GM21526 (cell line): ENCODE measurements around the gene RNF223.
"Not testable (repeated sequence)": the region's sequence is repeated elsewhere in the genome, so short reads cannot be mapped to it uniquely, and the experiment has no call there.

ENCODE experiments used
- ATAC-seq: cut with Tn5 transposase; IDR thresholded peaks from one replicate; pipeline ENCODE4 v1.9.1; 2021; ENCODE audit warnings: moderate library complexity; ENCODE audit not compliant: unreplicated experiment, low FRiP score

Gene RNF223

DNA sequence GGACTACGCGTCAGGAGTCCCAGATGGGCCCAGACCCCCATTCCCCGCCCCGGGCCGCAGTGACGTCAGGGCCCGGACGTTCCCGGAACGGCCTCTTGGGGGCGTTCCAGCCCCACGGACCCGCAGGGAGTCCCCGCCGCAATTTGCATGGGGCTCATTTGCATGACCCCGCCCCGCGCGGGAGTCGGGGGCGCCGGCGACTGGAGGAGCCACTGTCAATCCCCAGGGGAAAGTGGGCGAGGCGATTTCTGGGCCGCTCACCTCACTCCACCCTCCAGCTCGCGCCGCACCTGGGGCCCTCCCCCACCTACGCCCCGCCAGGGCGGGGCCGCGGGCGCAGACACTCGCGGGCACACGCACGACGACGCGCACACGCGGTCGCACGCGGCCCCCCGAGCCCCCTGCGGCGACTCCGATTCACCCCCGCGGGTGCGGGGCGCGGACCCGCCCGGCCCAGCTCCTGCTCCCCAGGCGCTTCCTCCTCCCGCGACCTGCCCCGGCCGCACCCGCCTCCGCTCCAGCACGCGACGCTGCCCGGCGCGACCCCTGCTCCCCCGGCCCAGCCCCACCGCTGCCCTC is 41.0 kb downstream of the RNF223 start:
- peak; percentile 73 for ATAC-seq

DNA sequence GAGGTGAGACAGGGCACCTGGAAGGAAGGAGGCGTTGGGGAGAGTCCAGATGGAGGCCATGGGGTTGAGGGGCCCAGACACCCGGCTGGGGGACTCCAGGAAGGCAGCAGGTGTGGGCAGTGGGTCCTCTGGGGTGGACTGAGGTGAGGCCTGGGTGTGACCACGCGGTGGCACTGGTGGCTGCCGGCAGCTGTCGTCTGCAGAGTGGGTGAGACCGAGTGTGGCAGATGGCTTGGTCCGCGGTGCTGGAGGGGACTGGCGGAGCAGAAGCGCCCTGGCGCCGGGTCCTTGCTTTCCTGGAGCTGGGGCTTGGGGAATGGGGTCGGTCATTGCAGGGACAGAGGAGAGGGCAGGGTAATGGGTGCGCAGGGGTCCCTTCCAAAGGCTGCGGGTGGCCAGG is 41.7 kb downstream of the RNF223 start:
- no peak for ATAC-seq

DNA sequence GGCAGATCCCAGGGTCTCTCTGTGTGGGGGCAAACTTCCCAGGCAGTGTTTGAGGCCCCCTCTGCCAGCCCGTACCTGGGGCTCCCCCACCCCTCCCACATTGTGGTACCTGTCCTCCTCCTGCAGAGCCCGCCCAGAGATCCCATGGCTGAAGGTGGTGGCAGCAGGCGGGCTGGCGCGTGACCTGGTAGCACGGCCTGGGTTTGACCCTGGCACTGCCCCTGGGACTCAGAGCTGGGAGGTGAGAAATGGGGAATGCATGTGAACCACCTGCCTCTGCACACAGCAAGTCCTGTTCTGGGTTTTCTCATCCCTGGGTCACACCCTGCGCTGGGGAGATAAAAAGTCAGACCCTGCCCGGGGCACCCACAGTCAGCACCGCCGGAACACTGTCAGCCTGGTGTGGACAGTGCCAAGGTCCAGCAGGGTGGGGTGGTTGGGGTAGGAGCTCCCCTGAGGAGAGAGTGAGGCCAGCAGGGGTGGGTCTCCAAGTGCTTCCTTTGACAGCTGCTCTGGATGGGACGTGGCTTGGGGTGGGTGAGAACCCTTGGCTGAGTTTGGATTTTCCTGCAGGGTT is 42.4 kb downstream of the RNF223 start:
- no peak for ATAC-seq

DNA sequence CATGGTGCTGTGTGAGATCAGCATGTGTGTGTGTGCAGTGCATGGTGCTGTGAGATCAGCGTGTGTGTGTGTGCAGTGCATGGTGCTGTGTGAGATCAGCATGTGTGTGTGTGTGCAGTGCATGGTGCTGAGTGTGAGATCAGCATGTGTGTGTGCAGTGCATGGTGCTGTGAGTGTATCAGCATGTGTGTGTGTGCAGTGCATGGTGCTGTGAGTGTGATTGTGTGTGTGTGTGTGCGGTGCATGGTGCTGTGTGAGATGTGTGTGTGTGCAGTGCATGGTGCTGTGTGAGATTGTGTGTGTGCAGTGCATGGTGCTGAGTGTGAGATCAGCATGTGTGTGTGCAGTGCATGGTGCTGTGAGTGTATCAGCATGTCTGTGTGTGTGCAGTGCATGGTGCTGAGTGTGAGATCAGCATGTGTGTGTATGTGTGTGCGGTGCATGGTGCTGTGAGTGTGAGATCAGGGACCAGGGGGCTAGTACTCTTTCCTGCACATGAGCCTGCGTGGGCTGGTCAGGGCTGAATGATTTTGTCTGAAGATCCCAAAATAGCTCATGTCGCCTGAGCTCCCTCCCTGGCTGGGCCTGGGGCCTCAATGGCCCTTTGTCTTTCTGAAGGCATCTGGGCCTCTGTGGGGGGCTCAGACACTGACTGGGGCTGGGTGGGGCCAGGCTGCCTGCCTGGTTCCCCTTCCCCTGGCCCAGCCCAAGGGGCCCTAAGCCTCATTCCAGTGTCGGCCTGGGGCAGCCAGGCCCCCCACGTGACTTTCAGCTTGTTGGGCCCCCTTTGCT is 43.0 kb downstream of the RNF223 start:
- ATAC-seq, result not testable (repeated sequence)

DNA sequence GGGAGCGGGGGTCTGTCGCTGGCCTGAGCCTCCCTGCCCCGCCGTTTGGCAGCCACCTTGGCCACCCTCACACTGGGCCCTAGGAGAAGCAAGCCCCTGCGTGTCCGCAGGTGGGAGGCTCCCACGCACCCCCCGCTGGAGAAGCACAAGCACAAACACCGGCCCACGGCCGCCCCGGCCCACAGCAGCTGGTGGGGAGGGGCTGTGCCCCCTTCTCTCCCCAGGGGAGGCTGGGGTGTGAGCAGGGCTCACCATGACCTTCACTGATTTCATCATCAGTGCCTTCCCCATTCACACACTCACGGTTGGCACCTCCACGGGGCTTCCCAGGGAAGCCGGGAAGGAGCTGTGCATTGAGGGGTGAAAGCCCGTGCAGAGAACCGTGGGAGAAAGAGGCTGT is 46.3 kb downstream of the RNF223 start:
- ATAC-seq, result no peak

DNA sequence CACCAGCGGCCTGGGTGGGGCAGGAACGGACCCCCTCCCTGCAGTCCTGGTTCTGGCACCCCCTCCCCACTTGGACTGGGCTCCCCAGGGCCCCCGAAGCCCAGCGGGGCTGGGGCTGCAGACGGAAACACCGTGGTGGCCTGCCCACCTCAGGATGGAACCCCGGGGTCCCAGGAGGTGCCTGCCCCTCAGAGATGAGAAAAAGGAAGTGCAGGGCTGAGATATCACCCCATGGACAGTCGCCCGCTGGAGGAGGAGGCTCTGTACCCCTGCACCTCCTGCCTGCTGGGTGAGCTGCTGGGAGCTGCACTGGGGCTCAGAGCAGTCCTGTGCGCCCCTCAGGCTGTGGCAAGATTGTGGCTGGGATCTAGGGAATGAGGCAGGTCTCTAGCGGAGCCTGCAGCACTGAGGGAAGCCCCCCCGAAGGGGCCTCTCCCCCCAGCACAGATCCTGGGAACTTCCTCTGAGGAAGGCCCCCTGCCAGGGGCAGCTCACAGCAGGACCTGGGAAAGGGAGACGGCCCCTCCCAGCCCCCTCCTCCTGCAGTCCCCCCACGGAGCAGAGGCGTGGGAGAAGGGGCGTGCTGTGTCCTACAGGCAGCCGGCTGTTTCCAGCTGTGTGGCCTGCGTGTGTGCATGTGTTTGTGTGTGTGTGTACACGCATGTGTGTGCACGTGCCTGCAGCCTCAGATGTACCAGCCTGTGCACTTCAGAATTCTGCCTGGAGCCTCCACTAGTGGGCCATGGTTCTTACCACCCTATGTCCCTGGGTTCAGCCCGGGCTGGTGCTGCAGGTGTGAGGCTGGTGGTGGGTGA is 47.3 kb downstream of the RNF223 start:
- no peak for ATAC-seq

DNA sequence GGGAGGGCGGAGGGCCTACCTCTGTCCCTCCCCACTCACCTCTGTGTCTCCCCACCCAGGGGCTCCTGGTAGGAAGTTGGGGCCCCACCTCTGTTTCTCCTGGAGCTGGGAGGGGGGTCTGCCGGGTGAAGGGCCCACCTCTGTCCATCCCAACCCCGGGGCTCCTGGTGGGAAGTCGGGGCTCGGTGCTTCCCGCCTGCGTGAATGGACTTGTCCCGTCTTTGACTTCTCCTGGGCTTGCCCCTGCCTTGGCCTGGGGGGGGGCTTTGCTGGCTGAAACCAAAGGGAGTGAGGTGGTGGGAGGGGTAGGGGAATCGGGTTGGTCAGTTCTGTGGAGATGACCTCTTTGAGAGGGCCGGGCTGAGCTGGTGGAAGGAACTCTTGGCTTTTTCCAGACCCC is 48.4 kb downstream of the RNF223 start:
- ATAC-seq, result no peak

DNA sequence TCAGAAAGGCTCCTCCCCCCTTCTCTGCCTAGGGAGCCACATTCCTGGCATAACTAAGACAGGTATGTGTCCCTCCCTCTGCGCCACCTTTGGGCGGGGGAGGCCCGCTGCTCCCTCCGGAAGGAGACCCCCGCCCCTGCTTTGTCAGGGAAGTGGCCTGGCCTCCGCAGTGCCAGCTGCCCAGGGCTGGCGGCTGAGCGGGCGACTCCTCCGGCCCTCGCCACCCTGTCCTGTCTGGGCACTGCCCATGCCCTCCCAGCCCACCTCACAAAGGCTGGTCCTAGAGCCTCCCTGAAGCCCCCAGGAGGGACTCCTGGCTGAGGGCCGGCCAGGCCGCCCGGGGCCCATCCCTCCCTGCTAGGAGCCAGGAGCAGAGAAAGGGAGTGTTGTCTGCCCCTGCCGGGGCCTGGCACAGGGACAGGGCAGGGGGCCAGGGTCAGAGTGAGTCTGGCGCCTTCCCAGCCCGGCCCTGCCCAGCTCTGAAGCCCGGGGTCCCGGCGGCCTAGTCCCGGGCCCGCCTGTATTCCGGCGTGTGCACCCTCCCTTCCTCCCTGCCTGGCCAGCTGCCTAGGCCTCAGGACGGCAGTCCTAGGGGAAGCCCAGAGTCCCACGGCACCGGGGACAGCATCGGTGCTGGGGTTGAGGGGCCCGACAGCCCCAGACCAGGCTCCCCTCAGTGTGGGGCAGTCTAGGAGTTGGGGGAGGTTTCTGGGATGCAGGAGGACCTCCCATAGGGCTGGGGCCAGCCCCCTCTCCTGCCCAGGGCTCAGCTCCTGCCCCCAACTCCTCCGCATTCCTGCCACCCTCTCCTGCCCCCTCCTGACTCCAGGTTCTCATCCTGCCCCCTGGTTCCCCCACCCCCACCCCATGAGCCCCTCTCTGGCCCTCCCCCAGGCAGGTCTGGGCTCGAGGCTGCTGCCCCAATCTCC is 49.1 kb downstream of the RNF223 start:
- no peak for ATAC-seq

DNA sequence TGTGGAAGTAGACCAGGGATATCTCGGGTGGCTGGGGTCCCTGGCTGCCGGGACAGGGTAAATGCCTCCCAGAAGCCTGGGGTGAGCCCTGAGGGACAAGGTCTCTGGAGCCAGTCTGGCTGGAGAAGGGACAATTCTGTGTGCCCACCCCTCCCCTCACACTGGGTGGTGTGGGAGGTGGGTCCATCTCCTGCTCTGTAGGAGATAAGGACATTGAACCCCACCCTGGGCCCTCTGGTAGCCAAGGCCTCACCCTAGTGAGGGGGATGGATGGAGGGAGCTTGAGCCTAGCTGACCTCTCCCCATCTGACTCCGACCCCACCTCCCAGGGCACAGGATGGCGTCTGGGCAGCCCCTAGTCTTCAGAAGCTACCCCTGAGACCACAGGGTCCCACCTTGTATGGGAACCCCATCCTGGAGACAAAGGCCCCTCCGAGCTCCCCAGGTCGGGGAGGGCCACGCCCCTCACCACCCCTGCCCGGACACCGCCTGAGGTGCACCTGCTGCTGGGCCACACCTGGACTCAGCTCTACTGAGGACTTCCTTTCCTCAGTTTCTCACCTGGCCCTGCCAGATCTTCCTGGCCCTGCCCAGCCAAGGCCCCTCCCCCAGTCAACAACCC is 49.8 kb downstream of the RNF223 start:
- ATAC-seq, result no peak

DNA sequence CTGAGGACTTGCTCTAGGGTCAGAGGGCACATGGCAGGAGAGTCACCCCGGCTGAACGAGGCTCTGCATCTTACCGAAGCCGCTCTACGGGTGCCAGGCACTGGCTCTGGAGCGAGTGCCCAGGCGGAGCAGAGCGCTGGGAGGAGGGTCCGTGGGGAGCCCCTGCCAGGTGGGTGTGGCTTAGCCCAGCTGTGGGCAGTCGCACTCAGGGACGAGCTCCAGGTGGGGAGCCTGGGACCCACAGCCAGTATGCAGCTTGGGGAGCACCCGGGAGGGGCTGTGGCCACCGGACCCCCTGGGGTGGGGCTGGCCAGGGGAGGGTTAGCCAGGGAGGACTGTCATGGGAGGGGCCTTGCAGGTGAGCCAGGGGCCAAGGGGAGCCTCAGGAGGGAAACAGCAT is 50.4 kb downstream of the RNF223 start:
- no peak for ATAC-seq

DNA sequence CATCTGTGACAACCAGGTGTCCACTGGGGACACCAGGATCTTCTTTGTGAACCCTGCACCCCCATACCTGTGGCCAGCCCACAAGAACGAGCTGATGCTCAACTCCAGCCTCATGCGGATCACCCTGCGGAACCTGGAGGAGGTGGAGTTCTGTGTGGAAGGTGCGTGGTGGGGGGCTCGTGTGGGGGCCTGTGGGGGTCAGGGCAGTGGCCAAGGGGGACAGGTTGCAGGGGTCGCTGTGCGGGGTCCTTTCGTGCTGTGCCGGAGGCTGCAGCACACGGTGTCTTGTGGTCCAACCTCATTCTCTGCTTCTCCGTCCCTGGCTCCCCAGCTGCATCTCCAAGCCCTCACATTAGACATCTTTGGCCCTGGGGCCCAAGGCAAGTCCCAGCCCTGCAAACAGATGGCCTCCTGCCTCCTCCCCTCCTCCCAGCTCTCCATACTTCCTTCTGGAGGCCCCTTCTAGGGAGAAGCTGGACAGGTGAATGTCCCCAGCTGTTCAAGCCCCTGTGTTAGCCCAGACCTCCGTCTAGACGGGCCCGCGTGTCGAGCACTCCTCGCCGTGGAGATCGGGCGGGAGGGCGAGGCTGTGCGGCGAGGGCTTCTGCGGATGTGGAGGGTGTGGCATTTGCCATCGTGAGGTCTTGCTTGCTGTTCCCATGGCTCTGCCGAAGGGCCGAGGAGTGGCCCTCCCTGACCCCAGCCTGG is 51.6 kb downstream of the RNF223 start:
- ATAC-seq, result no peak

DNA sequence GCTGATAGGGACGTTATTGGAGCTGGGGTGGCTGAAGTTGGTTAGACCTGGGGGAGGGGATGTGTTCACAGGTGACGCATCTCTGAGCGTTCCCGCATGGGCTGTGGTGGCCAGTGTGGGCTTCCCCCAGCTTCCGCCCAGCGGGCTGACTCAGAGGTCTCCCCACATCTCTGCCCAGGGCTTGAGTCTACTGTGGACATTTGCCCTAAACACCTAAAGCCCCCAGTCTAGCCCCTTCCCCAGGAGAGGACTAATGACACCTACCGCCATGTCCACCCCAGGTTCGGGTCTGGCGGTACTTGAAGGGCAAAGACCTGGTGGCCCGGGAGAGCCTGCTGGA is 52.2 kb downstream of the RNF223 start:
- no peak for ATAC-seq

DNA sequence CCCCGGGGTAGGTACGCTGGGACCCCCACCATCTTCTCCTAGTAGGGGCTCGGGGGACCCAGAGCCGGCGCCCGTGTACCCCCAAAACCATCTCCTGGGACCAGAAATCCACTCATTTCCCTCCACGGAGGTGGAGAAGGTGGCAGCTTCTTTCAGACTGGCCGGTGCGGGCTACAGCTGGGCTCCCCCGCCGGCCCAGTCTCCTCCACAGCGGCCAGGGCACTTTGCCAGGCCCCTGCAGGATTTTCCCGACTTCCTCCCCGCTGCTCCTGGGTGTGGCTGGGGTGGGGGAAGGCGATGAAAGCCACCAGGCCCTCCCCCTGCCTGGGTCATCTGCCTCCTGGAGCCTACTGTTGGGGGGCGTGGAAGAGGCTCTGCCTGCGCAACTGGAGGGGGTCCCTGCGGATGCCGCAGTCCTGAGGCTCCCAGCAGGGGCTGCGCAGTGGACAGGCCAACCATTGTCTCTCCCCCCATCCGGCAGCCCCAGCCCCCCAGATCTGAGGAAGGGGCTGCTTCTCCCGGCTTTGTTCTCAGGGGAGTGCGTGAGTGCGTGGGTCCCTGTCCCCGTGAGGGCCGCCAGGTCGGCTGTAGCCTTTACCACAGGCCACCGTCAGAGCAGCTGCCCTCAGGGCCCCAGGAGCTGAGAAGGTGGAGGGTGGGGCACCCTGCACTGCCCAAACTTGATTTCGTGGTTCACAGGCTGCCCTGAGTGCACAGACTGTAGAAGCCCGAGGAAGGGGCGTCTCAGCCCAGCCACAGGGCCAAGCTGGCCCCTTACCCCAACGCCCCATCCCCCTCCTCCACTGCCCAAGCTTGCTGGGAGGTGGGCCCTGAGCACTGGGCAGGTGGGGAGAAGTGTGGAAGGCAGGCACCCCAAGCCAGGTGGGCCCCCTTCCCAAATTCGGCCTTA is 52.8 kb downstream of the RNF223 start:
- ATAC-seq, result no peak
